Measurements from ENCODE around the gene JUP. TPM values are rescaled to one million over a fixed set of nuclear protein-coding genes. Genes with fewer than 3 reads are reported as not detected.

JUP gene
- total and polyA plus RNA-seq, 10 of the 15 experiments (the other 5 are each of a cell fraction or from before 2014, with no cell fraction given), result 1.5 to 36.3 (median 11.6) TPM

DNA sequence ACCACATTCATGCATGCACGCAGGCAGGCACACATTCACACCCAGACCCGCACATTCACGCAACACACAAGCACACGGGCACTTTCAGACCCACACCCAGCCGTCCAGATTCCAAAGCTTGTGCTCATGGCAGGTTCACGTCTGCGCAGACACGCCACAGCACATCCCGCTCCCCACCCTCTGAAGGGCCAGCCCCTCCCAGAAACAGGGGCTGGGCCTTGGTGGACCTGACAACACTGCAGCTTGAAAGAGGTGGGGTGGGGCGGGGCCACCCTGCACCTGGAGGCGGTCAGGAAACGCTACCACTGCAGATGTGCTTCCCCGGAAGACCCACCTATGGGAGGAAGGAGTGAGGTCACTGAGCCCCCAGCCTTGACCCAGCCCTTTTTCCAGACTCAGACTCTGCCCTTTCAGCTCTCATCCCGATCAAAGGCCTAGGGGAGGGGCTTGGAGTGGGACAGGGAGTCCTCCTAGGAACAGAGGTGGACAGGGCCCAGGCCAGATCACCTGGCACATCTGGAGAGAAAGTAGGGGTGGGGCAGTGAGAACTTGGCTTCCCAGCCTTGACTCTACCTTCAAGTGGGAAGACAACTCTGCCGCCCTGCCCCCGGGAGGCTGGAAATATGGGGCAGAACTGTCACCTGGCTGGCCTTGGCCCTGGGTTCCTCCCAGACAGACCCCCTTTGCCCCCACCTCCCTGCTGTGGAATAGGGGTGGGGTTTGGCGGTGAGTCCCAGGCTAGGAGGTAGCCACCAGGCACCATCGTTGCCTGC lies 14.3 kb upstream of the JUP start (continued):
- TF ChIP-seq, protein P1, sequence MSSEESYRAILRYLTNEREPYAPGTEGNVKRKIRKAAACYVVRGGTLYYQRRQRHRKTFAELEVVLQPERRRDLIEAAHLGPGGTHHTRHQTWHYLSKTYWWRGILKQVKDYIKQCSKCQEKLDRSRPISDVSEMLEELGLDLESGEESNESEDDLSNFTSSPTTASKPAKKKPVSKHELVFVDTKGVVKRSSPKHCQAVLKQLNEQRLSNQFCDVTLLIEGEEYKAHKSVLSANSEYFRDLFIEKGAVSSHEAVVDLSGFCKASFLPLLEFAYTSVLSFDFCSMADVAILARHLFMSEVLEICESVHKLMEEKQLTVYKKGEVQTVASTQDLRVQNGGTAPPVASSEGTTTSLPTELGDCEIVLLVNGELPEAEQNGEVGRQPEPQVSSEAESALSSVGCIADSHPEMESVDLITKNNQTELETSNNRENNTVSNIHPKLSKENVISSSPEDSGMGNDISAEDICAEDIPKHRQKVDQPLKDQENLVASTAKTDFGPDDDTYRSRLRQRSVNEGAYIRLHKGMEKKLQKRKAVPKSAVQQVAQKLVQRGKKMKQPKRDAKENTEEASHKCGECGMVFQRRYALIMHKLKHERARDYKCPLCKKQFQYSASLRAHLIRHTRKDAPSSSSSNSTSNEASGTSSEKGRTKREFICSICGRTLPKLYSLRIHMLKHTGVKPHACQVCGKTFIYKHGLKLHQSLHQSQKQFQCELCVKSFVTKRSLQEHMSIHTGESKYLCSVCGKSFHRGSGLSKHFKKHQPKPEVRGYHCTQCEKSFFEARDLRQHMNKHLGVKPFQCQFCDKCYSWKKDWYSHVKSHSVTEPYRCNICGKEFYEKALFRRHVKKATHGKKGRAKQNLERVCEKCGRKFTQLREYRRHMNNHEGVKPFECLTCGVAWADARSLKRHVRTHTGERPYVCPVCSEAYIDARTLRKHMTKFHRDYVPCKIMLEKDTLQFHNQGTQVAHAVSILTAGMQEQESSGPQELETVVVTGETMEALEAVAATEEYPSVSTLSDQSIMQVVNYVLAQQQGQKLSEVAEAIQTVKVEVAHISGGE (CRISPR knock-in tag; IDR thresholded peaks at IDR 0.05), result no peak
- TF ChIP-seq ZNF622 (IDR thresholded peaks at IDR 0.05) (no peak), NR2C2 (IDR thresholded peaks at IDR 0.05; ENCODE audit: borderline replicate concordance, control insufficient read depth, insufficient read length, low read depth) (no peak), ZNF217 (IDR thresholded peaks at IDR 0.05) (no peak)
- TF ChIP-seq, protein P2, sequence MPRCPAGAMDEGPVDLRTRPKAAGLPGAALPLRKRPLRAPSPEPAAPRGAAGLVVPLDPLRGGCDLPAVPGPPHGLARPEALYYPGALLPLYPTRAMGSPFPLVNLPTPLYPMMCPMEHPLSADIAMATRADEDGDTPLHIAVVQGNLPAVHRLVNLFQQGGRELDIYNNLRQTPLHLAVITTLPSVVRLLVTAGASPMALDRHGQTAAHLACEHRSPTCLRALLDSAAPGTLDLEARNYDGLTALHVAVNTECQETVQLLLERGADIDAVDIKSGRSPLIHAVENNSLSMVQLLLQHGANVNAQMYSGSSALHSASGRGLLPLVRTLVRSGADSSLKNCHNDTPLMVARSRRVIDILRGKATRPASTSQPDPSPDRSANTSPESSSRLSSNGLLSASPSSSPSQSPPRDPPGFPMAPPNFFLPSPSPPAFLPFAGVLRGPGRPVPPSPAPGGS (IDR thresholded peaks at IDR 0.05; ENCODE audit: borderline replicate concordance, insufficient read depth, low read depth, low read length, poor library complexity, severe bottlenecking), result no peak
- TF ChIP-seq, protein P3, sequence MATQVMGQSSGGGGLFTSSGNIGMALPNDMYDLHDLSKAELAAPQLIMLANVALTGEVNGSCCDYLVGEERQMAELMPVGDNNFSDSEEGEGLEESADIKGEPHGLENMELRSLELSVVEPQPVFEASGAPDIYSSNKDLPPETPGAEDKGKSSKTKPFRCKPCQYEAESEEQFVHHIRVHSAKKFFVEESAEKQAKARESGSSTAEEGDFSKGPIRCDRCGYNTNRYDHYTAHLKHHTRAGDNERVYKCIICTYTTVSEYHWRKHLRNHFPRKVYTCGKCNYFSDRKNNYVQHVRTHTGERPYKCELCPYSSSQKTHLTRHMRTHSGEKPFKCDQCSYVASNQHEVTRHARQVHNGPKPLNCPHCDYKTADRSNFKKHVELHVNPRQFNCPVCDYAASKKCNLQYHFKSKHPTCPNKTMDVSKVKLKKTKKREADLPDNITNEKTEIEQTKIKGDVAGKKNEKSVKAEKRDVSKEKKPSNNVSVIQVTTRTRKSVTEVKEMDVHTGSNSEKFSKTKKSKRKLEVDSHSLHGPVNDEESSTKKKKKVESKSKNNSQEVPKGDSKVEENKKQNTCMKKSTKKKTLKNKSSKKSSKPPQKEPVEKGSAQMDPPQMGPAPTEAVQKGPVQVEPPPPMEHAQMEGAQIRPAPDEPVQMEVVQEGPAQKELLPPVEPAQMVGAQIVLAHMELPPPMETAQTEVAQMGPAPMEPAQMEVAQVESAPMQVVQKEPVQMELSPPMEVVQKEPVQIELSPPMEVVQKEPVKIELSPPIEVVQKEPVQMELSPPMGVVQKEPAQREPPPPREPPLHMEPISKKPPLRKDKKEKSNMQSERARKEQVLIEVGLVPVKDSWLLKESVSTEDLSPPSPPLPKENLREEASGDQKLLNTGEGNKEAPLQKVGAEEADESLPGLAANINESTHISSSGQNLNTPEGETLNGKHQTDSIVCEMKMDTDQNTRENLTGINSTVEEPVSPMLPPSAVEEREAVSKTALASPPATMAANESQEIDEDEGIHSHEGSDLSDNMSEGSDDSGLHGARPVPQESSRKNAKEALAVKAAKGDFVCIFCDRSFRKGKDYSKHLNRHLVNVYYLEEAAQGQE (IDR thresholded peaks at IDR 0.05; ENCODE audit: low read depth, low read length), result no peak

All from GM12878 (cell line).